Activated CD4-positive, CD25-positive, alpha-beta regulatory T cell (primary cell): ENCODE results near the gene GNG3.

ENCODE experiments used
- DNase-seq, 4 experiments: peaks; one replicate each; lab custom pipeline; 2025; lab: John Stamatoyannopoulos, UW

GNG3 gene

DNA sequence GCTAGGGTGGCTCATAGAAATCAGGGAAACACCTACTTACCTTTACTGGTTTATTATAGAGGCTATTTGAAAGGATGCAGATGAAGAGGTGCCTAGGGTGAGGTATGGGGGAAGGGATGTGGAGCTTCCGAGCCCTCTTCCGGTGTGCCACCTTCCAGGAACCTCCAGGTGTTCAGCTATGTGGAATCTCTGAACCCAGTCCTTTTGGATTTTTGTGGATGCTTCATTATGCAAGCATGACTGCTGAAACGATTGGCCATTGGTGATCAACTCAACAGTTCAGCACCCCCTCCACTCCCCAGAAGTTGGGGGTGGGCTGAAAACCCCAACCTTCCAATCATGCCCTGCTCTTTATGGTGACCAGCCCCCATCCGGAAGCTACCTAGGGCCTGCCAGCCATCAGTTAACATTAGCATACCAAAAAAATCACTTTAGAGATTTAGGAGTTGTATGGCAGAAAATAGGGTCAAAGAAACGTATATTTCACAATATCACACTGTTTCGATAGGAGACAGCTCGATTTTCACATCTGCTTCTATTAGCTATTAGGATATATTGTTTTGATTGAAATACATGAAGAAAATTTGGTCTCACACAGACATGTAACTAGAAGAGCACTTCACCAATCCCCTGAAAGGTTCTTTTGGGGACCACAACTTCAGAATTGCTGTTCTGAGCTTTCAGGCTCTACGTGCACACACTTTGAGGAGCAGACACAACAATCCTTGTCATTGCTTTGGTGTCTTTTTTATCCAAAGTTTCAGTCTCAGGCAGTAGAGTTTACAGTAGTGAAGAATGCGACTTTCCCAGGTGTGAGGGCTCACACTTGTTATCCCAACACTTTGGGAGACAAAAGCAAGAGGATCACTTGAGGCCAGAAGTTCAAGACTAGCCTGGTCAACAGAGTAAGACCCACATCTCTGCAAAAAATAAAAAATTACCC is 50.6 kb downstream of the GNG3 start:
- DNase-seq = no peak
